SKM-1 (cell line): ENCODE results near the gene INSRR.

Experiments used
- DNase-seq: peaks from one replicate; lab custom pipeline; 2025; ENCODE audit not compliant: unreplicated experiment; lab: John Stamatoyannopoulos, UW

INSRR gene

DNA sequence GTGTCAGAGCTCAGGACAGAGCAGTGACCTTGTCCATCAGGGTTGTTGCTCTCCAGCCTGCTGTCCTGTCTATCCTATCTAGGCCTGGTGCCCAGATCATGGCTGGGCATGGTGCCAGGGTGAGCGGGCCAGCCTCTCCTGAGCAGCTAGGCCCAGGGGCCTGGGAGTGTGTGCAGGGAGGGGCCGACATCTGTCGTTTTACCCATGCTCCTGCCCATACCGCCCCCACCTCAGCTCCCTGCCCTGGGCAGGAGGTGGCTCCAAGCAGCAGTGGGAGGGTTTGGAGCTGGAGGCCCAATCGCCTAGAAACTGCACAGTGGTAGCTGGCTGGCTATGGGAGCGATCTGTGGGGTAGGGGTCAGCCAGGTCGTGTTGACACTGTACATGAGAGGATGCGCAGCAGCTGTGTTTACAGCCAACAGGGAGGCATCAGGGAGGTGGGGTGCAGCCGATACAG, 6.5 kb downstream of the INSRR start:
- no peak for DNase-seq

- no peak for DNase-seq
Measured at GRCh38 chr1:156851779-156852417, 7.0 kb downstream of the INSRR start.

- no peak for DNase-seq
Measured at GRCh38 chr1:156849151-156849496, 9.8 kb downstream of the INSRR start.

DNA sequence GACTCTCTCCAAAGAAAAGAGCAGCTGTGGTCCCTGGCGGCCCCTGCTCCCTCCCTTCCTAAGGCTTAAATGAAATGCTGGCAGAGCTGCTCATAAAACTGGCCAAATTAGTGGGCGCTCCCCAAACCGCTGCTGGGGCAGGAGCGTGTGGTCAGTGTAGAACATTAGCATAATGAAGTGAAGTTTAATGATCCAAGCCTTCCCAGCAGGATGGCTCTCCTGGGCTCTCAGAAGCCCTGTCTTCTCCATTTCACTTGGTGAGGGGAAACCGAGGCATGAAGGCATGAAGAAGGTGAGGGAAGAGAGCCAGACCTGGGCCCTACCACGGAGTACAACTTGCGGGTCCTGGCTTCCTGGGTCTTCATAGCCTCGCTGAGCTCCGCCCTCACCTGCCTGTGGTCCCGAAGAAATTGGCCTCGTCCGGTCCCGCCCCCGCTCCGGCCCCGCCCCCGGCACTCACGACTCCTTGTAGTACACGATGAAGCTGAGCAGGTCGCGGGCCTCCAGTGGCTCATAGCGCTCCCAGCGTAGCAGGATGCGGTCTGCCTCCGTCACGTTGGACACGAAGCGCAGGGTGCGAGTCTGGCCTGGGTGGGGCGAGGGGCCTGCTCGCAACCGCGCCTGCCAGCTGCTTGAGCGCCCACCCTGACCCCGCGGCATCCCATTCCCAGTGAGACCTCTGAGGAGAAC, 10.3 kb downstream of the INSRR start:
- no peak for DNase-seq

GRCh38 chr1:156847591-156848460, 11.1 kb downstream of the INSRR start:
- no peak for DNase-seq

- DNase-seq = no peak
Measured at GRCh38 chr1:156846643-156847042, 12.3 kb downstream of the INSRR start.

GRCh38 chr1:156845953-156846545, 12.9 kb downstream of the INSRR start:
- DNase-seq = no peak

- no peak for DNase-seq
Measured at GRCh38 chr1:156845055-156845952, 13.6 kb downstream of the INSRR start.

GRCh38 chr1:156844638-156845037, 14.3 kb downstream of the INSRR start:
- no peak for DNase-seq

GRCh38 chr1:156844102-156844501, 14.8 kb downstream of the INSRR start:
- DNase-seq = no peak

DNA sequence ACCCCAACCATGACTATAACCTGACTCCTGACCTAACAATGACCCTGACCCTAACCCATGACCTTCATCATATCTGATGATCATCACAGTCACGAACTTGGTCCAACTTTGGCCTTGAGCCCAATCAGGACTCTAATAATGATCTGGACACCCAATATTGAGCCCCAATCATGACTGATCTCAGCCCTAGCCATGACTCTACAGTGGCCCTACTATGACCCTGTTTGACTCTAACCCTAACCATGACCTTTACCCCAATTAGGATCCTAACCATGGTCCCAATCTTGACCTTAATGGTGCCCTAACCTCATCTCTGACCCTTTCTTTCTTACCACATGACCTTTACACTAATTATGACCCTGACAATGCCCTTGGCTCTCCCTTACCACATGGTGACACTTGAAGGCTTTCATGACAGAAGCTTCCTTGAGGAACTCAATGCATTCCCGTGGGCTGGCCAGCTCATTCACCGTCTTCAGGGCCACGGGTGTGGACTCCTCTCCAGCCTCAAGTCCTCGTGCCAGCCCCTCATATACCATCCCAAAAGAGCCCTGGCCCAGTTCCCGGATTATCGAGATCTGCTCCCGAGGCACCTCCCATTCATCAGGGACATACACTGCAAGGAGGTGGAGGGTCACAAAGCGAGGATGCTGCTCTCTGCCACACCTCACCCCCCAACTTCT, 16.2 kb downstream of the INSRR start:
- no peak for DNase-seq

GRCh38 chr1:156841295-156841855, 17.5 kb downstream of the INSRR start:
- no peak for DNase-seq

GRCh38 chr1:156840898-156841279, 18.0 kb downstream of the INSRR start:
- no peak for DNase-seq

- no peak for DNase-seq
Measured at GRCh38 chr1:156840186-156840897, 18.6 kb downstream of the INSRR start.

GRCh38 chr1:156839426-156840109, 19.3 kb downstream of the INSRR start:
- DNase-seq = no peak

DNA sequence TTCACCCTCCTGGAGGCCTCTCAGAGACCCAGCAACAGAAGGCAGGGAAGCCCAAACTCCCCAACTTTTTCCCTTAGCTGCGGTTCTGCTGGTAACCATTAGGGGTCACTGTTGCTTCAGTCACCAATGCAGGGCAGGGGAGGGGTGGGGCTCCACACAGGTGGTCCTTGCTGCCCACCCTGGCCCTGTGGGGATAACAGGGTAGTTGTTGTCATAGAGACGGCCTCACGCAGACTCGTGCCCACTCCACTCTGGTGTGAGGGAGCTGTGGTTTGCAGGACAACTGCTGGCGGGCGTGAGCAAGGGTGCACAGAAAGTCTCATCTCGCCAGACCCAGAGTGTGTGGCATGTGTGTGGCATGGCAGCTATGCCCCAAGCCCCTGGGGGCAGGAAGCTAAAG, 19.9 kb downstream of the INSRR start:
- no peak for DNase-seq

GRCh38 chr1:156836892-156837291, 22.0 kb downstream of the INSRR start:
- no peak for DNase-seq

DNA sequence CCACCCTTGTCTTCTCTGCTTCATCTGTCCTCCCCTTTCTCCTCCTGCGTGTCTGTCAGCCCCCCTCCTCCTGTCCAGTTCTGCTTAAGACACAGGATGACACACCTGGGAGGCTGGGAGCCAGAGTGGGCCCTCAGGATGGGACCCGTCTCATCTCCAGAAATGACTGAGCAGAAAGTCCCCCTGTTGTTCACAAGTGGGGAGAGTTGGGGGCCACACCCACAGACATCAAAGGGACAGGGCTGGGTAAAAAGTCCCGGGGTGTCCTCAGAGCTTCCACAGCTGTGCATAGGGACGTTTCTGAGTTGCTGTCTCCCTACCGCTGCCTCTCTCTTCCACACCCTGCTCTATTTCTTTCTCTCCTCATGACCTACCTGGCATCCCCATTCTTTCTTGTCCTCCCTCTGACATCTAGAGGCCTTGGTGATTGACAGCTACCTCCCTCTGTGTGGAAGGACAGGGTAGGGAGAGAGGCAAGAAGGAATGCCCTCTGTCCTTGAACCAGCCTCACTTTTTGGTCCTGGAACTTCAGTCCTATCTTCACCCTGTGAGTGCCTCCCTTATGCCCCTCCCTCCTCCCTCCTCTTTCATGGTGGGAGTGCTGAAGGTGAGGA, 22.8 kb downstream of the INSRR start:
- no peak for DNase-seq
